Sigmoid colon (tissue), 4 donors: ENCODE results near the gene C1GALT1.
"Not testable (repeated sequence)": the region's sequence is repeated elsewhere in the genome, so short reads cannot be mapped to it uniquely, and the experiment has no call there.

ENCODE experiments used
- CTCF ChIP-seq, 4 experiments: fragments of 450-650 bp in 3 of 4; fragments of 200-600 bp in 1 of 4; IDR thresholded peaks; one replicate each; pipeline ENCODE4 v1.5.1; 2016 to 2019; ENCODE audit warnings: antibody characterized with exemption in 4 of 4, mild to moderate bottlenecking in 3 of 4, moderate library complexity in 2 of 4
- EP300 ChIP-seq, 4 donors: sonication (generic); formaldehyde crosslinking; IDR thresholded peaks; one replicate each; pipeline ENCODE4 v1.6.1; 2017; ENCODE audit warnings: antibody characterized with exemption in 4 of 4
- POLR2A ChIP-seq, 2 donors: fragments of 450-650 bp; IDR thresholded peaks; one replicate each; pipeline ENCODE4 v1.6.1; 2016; ENCODE audit warnings: antibody characterized with exemption in 2 of 2, mild to moderate bottlenecking in 2 of 2, moderate library complexity in 2 of 2
- POLR2AphosphoS5 ChIP-seq, 4 donors: sonication (generic); formaldehyde crosslinking; IDR thresholded peaks; one replicate each; pipeline ENCODE4 v1.6.1; 2017; ENCODE audit warnings: antibody characterized with exemption in 4 of 4

- not testable (repeated sequence) for TF ChIP-seq CTCF, POLR2AphosphoS5, POLR2A, EP300 (IDR thresholded peaks at IDR 0.05)
Observed at GRCh38 chr7:7145151-7145550, 37.2 kb upstream of the C1GALT1 start.
